ENCODE data around the gene LST1.

The LST1 gene

GRCh38 chr6:31574106-31575061 lies 11.7 kb upstream of the LST1 start:
- peak; percentile 17 for DNase-seq (ENCODE audit: low spot score)
- peak; percentile 12 for TF ChIP-seq CTCF (IDR thresholded peaks at IDR 0.05; ENCODE audit: extremely low read depth, missing control alignments)

GRCh38 chr6:31575335-31575901 lies 10.7 kb upstream of the LST1 start, which contains the start of gene TNF:
TSS of gene TNF (plus strand) at chr6:31575565. CDS start at chr6:31575742, 177 bp downstream.
- no peak for TF ChIP-seq CTCF (IDR thresholded peaks at IDR 0.05; ENCODE audit: extremely low read depth, missing control alignments)
- peak; percentile 81 for DNase-seq (ENCODE audit: low spot score)

GRCh38 chr6:31575952-31576685 lies 10.0 kb upstream of the LST1 start:
- no peak for TF ChIP-seq CTCF (IDR thresholded peaks at IDR 0.05; ENCODE audit: extremely low read depth, missing control alignments)
- DNase-seq (ENCODE audit: low spot score) = peak; percentile 31

- peak; percentile 61 for DNase-seq (ENCODE audit: low spot score)
- TF ChIP-seq CTCF (IDR thresholded peaks at IDR 0.05; ENCODE audit: extremely low read depth, missing control alignments) = no peak
Measured at GRCh38 chr6:31576897-31577578, 9.0 kb upstream of the LST1 start.

- no peak for DNase-seq (ENCODE audit: low spot score)
- TF ChIP-seq CTCF (IDR thresholded peaks at IDR 0.05; ENCODE audit: extremely low read depth, missing control alignments) = no peak
Measured at GRCh38 chr6:31577579-31577966, 8.5 kb upstream of the LST1 start.

GRCh38 chr6:31578184-31579118 lies 7.6 kb upstream of the LST1 start:
- no peak for TF ChIP-seq CTCF (IDR thresholded peaks at IDR 0.05; ENCODE audit: extremely low read depth, missing control alignments)
- DNase-seq (ENCODE audit: low spot score) = peak; percentile 12
